Activated naive CD4-positive, alpha-beta T cell treated with Interleukin-2 at 50 U/mL for 16 hours (primary cell): Measurements from ENCODE around the gene SERPINA6.
A peak's percentile ranks its signal among the peaks of the same experiment; 100 is the strongest.
"Not testable (repeated sequence)": the region's sequence is repeated elsewhere in the genome, so short reads cannot be mapped to it uniquely, and the experiment has no call there.

Experiments
- DNase-seq: peaks from one replicate; pipeline ENCODE4 v3.0.0-alpha.2; 2020

Gene SERPINA6

GRCh38 chr14:94354190-94354589, 31.1 kb upstream of the SERPINA6 start:
- not testable (repeated sequence) for DNase-seq

DNA sequence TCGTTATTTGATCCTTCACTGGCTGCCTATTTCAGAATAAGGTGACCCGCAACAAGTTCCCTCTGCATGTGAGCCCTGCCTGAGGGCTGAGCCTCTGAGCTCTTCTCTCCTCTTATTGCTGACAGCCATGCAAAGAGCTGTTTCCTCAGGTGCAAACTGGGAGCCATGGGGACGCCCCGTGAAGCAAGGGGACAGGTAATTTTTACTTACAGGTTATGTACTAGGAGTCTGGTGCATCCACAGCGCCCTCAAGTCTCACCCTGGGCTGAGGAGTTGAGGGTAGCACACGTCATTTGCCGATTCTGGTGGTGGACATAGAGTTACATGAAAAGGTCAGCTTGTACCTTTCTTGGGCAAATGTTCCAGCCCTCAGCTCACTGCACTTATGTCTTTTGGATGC, 26.1 kb upstream of the SERPINA6 start:
- DNase-seq = no peak

DNA sequence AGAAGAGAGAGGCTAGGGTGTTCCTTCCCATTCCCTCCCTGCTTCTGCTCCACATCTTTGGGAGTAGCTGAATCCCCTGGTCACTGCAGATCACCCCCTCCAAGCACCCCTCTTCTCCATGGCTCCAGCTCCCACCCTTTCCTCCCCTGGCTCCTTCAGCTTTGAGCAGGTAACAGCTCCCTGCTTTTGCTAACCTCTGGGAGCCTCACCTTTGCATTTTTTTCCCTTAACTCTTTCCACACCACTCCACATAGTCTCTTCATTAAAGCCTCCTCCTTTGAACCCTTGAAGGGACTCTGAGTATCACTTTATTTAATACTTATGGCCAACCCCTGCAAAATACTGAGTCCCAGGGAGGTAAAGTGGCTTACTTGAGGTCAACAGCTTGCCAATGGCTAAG, 25.7 kb upstream of the SERPINA6 start:
- DNase-seq = no peak

DNA sequence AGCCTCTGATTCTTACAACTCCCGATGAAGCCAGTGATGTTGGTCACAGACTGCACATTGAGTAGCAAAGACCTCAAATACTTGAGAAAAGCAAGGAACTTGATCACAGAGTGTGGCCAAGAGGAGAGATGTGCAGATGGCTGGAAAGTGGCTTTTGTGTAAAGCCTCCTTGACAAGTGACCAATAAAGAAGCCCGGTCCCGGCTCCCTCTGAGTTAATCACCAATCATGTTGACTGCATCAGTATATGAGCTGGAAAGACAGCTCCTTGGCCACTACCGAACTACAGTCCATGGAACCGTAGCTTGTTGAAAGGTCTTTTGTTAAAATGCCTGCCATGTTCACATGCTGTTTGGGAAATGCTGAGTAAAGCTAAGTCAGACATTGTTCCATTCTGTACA, 23.7 kb upstream of the SERPINA6 start:
- DNase-seq = no peak

DNA sequence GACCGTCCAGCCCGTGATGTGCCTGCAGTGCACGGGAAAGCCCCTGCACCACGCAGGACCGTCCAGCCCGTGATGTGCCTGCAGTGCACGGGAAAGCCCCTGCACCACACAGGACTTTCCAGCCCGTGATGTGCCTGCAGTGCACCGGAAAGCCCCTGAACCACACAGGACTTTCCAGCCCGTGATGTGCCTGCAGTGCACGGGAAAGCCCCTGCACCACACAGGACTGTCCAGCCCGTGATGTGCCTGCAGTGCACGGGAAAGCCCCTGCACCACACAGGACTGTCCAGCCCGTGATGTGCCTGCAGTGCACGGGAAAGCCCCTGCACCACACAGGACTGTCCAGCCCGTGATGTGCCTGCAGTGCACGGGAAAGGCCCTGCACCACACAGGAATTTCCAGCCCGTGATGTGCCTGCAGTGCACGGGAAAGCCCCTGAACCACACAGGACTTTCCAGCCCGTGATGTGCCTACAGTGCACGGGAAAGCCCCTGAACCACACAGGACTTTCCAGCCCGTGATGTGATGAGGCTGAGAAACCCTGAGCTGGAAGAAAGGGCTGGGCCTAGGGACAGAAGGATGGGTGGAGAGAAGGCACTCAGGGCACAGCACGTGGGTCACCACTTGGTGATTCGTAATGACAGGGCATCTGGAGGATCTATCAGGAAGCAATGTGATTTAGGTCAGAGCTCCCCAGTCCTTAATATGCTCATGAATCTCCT, 23.1 kb upstream of the SERPINA6 start:
- DNase-seq = peak; percentile 78

GRCh38 chr14:94345344-94346064, 22.4 kb upstream of the SERPINA6 start:
- peak; percentile 9 for DNase-seq

GRCh38 chr14:94344389-94344788, 21.3 kb upstream of the SERPINA6 start:
- no peak for DNase-seq

DNA sequence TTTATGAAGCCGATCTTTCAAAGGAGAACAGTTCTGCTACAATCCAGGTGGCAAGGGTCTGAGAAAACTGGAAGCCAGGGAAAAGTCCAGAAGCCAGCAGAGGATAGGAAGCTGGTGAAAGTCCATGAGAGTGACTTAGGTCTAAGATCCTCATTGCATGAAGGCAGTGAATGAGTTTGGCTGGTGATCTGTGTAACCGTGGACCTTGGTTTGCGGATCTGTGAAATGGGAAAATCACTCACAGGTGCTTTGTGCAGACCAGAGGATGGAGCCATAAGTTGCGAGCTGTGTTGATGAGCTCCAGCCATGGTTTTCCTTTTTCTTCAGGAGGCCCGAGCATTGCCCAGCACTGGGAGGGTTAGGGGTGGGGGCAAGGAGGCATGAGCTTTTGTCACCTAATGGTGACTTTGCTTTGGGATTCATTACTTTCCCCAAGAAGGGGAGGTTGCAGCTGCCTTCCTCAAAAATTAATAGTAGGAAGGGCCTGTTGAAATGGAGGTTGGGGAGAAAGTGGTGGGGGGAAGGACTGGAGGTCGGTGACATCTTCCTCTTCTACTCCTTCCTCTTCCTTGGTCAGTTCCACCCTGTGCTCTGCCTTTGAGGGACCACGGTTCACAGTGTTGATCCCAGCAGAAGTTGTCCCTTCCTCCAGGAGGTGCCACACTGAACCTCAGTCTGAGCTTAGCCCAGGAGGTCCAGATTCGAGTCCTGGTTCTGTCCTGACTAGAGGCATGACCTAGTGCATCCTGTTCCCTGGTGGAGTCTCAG, 20.3 kb upstream of the SERPINA6 start:
- no peak for DNase-seq

DNA sequence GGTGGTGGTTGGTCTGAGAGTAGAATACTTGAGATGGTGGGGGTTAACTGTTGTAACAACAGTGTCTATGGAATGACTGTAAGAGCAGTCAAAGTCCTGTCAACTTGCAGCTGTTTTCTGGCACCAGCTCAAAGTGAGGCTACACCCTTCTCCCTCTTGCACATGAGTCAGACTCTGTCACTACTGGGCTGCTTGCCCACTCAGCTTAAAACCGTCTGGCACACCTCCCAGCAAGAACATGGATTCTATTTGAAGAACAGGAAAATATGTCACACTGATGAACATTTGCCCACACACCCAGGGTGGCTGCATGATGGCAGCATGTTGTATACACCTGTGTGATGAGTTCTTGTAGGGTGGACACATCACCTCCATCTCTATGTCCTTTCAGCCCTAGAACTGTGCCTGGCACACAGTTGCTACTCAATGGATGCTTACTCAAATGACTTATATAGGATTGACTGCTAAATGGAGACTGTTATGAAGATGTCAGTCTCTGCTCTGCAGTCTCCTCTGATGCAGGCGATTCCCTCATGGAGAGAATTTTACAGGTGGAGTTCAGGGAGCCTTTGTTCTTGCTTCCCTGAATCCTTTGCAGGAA, 19.3 kb upstream of the SERPINA6 start:
- peak; percentile 41 for DNase-seq

GRCh38 chr14:94341656-94342333, 18.7 kb upstream of the SERPINA6 start:
- DNase-seq = no peak

DNA sequence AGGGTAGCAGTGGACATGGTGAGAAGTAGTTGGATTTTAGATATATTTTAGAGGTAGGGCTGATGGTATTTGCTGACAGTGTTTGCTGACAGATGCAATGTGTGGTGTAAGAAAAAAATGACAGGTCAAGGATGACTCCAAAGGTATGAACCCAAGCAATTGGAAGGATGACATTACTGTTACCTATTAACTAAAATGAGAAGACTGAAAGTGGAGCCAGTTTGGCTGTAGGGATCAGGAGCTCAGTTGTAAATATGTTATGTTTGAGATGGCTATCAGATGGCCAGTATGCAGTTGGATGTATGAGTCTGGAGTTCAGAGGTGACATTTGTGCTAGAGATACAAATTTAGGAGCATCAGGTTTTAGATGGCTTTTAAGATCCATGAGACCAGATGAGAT, 17.4 kb upstream of the SERPINA6 start:
- DNase-seq = no peak

DNA sequence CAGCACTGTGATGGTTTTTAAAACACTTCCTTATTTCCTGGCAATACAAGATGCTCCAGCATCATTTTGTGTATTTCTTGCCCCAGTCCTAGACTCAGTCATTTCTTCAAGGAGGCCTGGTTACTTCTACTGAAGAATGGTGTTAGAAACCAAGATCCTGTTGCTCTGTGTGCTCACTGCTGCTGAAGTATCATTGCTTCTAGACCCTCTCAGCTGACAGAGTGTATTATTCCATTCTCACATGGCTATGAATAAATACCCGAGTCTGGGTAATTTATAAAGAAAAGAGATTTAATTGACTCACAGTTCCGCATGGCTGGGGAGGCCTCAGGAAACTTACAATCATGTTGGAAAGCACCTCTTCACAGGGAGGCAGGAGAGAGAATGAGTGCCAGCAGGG, 14.9 kb upstream of the SERPINA6 start:
- DNase-seq = no peak

GRCh38 chr14:94337274-94337673, 14.1 kb upstream of the SERPINA6 start:
- DNase-seq = no peak

DNA sequence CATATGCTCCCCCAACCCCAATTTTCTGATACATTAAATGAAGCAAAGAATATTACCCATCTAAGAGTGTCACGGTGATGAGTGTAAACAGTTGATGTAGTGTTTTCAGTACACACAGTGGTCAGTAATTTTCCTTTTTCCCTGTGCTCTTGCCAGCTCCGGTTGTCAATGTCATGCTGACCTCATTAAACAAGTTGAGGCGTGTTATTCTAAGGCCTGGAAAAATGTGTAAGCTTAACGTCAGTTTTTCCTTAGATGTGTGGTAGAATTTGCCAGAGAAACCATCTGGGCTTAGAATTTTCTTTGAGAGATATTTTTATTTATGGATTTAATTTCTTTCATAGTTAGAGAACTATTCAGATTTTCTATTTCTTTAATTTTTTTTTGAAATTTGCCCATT, 11.7 kb upstream of the SERPINA6 start:
- DNase-seq = no peak

GRCh38 chr14:94332587-94332986, 9.5 kb upstream of the SERPINA6 start:
- no peak for DNase-seq

- no peak for DNase-seq
Measured at GRCh38 chr14:94332063-94332583, 9.0 kb upstream of the SERPINA6 start.

DNA sequence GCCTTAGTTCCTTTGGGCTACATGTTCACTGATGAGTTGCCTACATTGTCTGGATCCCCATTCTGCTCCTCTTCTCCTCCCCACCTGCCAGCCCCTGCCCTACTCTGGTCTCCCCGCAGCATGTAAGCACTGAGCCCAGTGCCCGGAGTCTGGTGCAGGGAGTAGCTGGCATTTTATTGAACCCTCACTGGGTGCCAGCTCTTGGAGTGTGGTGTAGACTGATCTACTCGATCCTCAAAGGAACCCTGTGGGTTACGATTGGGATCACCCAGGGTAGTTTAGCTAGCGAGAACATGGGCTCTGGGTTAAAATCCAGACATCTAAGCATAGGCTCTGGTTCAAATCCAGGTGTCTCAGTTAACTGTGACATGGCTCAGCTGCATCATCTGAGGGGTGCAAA, 8.3 kb upstream of the SERPINA6 start:
- DNase-seq = no peak

DNA sequence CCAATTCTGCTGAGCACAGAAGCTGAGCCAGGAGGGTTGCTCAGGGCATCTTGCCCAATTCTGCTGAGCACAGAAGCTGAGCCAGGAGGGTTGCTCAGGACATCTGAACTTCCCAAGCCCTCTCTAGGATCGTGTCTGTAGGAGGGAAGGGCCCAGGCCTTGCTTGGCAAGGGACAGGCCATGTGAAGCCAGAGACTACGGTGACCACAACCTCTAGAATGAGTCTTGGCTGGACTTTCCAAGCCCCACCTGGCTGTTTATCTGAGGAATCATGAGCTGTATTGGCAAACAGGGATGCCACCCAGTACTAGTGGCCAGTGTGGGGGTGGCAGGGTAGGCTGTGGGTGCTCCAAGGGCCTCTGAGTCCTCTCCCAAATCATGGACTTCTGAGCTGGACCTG, 7.7 kb upstream of the SERPINA6 start:
- DNase-seq = no peak

DNA sequence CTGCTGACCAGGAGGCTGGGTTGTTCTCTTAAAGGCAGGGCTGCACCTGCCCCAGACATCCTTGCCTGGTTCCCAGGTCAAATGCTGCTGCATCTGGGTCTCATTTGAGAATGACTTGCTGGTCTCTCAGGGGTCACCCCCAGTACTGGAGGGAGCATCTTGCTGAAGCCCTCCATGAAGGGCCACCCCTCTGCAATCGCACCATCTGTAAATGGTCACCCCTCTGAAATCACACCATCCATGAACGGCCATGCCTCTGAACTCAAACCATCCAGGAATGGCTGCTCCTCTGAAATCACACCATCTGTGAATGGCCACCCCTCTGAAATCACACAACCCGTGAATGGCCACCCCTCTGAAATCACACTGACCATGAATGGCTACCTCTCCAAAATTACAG, 7.3 kb upstream of the SERPINA6 start:
- DNase-seq = no peak

DNA sequence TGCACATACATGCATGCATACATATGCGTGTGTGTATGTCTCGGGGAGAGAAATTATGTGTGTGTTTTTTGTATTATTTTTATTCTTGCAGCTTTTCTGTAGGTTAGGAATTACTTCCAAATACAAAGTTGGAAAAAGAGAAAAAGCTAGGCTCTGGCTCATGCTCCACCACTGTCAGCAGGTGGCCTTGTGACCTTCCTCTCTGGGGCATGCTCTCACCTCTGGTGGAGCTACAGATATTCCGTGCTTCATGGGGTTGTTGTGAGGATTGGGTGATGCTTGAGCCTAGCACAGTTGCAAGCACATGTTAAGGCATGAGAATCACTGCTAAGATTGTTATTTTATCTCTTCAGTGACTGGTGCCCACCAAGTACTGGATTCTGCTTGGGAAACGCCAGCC, 6.7 kb upstream of the SERPINA6 start:
- DNase-seq = no peak

GRCh38 chr14:94328196-94328595, 5.1 kb upstream of the SERPINA6 start:
- no peak for DNase-seq

DNA sequence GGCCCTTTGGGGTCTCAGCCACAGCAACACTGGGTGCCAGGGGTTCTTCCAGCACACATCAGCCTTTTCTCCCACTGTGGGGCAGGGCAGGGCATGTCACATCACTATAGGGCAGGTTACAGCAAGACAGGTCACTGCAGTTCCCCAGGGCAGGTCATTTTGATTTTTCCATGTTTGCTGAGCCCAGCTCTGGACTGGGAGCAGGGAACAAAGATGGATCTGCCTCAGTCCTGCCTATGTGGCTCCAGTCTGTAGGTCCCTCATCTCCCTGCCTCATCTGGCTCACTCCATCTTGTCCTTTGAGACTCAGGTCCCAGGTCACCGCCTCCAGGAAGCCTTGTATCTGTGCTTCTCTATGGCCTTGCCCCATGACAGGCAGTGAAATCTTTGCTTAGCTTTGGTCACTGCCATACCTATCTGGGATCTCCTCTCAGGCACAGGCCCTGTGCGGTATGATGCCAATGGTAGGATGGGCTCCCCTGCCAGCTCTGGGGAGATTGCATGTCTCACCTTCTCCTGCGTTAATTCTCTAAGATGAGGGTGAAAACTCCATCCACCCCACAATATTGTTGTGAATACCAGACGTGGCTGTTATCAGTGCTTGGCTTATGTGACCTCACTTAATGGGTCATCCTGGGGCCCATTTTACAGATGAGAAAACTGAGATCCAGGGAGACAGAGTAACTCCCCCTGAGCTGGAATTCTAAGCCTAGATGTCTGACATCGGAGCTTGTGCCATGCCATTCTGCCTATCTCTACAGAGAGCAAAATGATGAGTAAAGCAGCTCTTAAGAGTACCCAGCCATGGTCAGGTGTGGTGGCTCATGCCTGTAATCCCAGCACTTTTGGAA, 1.5 kb downstream of the SERPINA6 start:
- DNase-seq = no peak
